Muscle layer of duodenum (tissue), 2 donors: ENCODE data around the gene GPR176.

Experiments used
- H3K27ac ChIP-seq: one replicate; pipeline ENCODE4 v1.7.0; 2013; ENCODE audit warnings: mild to moderate bottlenecking, low read length
- H3K27me3 ChIP-seq: one replicate; pipeline ENCODE4 v1.7.0; 2013; ENCODE audit warnings: low read depth, mild to moderate bottlenecking, control low read depth, low read length
- H3K36me3 ChIP-seq, 2 donors: one replicate each; pipeline ENCODE4 v1.7.0; 2013; ENCODE audit warnings: low read length in 2 of 2, control low read depth in 1 of 2, mild to moderate bottlenecking in 1 of 2; ENCODE audit not compliant: insufficient read depth in 2 of 2, control insufficient read depth in 1 of 2
- H3K4me1 ChIP-seq, 2 donors: one replicate each; pipeline ENCODE4 v1.7.0; 2013; ENCODE audit warnings: low read length in 2 of 2, mild to moderate bottlenecking in 2 of 2, control low read depth in 1 of 2, moderate library complexity in 1 of 2; ENCODE audit not compliant: insufficient read depth in 2 of 2, control insufficient read depth in 1 of 2
- H3K4me3 ChIP-seq, 2 donors: one replicate each; pipeline ENCODE4 v1.7.0; 2013; ENCODE audit warnings: low read length in 2 of 2, low read depth in 1 of 2, mild to moderate bottlenecking in 1 of 2
- H3K9me3 ChIP-seq, 2 donors: one replicate each; pipeline ENCODE4 v1.7.0; 2013; ENCODE audit warnings: low read length in 2 of 2, control low read depth in 1 of 2, mild to moderate bottlenecking in 1 of 2; ENCODE audit not compliant: control insufficient read depth in 1 of 2
- donor health status: healthy.

Gene GPR176

DNA sequence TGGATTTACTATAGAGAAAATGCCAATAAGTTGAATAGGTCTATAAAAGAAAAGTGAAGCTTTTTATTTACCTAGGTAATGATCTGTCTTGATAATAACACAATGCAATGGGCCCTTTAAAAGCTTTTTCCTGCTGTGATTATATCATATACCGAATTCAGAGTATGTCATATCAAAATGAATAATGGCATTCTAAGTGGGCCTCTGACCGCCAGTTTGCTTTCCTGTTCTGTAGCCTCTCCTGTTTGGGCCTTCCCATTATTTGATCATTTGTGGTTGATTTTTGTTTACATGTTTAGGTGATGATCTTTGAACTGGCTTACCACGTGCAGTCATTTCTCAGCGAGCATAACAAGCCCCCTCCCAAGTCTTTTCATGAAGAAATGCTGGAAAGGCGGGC is 28.8 kb upstream of the GPR176 start:
- H3K27me3 ChIP-seq, result no peaks in the 10 kb centered on the region
- no peak overlapping the region for H3K4me3 ChIP-seq
- H3K36me3 ChIP-seq, result peaks cover 41 to 46% of the 10 kb centered on the region in 2 donors
- H3K9me3 ChIP-seq, result no peaks in the 10 kb centered on the region
- H3K4me1 ChIP-seq, result no peaks in the 10 kb centered on the region
- no peak overlapping the region for H3K27ac ChIP-seq

DNA sequence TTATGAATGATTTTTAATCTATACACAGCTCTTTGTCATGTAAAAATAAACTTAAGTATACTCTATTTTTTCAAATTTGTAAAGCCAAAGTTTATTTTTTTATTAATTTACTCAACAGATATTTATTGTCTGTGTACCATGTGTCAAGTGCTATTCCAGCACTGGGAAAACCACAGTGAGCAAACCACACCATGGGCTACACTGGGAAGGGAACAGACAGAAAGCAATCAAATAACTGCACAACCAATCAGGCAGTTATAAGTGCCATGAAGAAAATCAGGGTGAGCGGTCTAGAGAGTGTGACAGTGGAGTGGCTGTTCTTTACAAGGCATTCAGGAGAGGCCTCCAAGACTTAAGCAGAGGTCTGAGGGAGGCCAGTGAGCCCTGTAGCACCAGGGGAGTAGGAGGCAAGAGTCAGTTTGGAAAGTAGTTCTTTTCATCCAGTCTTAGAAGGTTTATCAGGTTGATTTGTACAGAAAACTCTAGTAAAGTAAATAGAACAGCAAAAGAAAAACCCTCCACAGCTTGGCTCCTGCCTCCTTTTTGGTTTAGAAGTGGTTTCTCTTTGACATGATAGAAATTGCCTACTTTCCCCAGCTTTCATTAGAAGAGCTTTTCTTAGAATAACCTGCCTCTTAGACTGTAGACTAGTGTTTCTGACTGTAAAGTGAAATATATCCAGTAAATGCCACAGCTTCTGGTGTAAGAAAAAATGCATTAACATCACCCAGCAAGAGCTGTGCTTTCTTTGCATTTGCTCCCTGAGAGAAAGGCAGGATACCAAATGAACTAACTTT is 27.5 kb upstream of the GPR176 start:
- peaks cover 35 to 44% of the 10 kb centered on the region in 2 donors for H3K36me3 ChIP-seq
- H3K4me3 ChIP-seq, result no peak overlapping the region
- no peaks in the 10 kb centered on the region for H3K4me1 ChIP-seq
- H3K9me3 ChIP-seq, result no peaks in the 10 kb centered on the region
- H3K27ac ChIP-seq, result no peak overlapping the region
- H3K27me3 ChIP-seq, result no peaks in the 10 kb centered on the region

DNA sequence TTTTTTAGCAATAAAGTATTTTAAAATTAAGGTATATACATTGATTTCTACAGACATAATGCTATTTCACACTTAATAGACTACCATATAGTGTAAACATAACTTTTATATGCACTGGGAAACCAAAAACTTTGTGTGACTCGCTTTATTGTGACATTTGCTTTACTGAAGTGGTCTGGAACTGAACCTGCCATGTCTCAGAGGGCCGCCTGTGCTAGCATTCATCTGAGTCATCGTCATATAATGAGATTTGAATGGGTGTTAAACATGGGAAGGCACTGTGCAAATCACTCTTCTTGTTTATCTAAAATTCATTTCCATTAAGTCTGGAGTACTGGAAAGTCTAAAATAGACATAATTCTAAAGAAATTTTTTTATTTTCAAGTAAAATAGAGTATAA is 26.8 kb upstream of the GPR176 start:
- peaks cover 30 to 44% of the 10 kb centered on the region in 2 donors for H3K36me3 ChIP-seq

DNA sequence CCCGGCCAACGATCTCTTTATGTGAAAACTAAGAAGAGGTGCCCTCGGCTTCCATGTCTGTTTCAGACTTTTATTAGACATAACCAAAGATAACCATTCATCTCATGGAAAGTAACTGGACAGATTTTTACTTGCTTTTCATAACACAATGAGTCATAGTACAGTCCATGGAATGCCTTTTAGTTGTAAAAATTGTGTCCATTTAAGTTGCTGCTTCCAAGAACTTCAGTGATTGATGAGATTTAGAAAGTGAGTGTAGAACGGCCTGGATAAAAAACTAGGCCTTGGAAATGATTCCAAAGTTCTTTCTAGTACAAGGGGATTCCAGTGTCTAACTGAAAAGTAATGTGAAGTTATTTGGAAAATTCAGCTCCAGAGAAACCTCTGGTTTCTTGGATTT is 24.7 kb upstream of the GPR176 start:
- no peaks in the 10 kb centered on the region for H3K27me3 ChIP-seq
- H3K27ac ChIP-seq, result no peak overlapping the region
- H3K4me1 ChIP-seq, result no peaks in the 10 kb centered on the region
- H3K36me3 ChIP-seq, result peaks cover 21 to 40% of the 10 kb centered on the region in 2 donors
- H3K9me3 ChIP-seq, result no peaks in the 10 kb centered on the region
- H3K4me3 ChIP-seq, result no peak overlapping the region

More for the DNA sequence above, 26.8 kb upstream of the GPR176 start:
- H3K27ac ChIP-seq, result no peak overlapping the region
- no peaks in the 10 kb centered on the region for H3K27me3 ChIP-seq
- H3K4me1 ChIP-seq, result no peaks in the 10 kb centered on the region
- H3K9me3 ChIP-seq, result no peaks in the 10 kb centered on the region
- no peak overlapping the region for H3K4me3 ChIP-seq

DNA sequence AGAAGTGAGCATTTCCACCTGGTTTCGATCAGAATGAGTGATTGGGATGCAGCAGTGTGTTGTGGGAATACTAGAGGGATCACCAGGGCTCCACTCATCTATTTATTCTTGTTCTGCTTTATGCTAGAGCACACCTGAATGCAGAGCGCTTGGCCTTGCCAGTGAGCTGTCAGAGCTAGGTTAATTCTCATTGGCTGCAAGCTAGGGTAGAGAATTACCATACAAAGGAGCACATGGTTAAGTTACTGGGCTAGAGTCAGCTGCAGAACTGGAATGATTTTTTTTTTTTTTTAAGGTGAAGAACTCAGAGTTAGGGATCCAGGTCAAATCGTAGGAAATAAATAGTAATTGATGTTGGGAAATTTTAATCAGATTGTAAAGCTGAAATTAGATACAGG is 22.7 kb upstream of the GPR176 start:
- no peaks in the 10 kb centered on the region for H3K27me3 ChIP-seq
- H3K27ac ChIP-seq, result no peak overlapping the region
- H3K4me1 ChIP-seq, result no peaks in the 10 kb centered on the region
- H3K9me3 ChIP-seq, result no peaks in the 10 kb centered on the region
- H3K36me3 ChIP-seq, result peaks cover 14 to 38% of the 10 kb centered on the region in 2 donors
- H3K4me3 ChIP-seq, result no peak overlapping the region

DNA sequence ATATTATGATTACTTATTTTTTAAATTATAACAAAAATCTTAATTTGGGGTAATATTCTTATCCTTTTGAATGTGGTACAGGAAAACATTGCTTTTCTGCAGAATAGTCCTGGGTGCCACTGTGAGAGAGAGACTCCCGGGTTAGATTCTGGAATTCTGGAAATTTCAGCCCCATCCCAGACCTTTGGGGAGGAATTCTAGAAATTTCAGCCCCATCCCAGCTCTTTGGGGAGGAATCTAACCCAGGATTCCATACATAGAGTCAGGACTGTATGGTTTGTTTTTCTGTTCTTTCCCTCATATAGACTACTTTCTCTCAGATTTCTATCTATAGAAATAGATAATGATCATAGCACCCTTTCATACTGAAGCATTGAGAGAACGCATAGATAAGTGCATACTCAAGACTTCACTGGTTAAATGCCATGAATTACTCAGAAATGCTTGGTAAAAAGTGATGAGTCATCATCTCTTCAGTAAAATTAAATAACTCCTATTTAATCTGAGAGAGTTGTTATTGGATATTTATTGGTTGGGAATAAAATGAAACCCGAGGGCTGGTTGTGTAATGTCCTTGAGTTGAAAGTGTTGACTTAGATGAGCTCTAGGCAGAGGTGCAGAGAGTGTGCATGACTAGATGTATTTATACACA is 22.2 kb upstream of the GPR176 start:
- Histone ChIP-seq H3K4me3 (no peak overlapping the region), H3K4me1 (peaks cover 0 to 4% of the 10 kb centered on the region in 2 donors), H3K27ac (no peak overlapping the region), H3K9me3 (no peaks in the 10 kb centered on the region), H3K36me3 (peaks cover 10 to 33% of the 10 kb centered on the region in 2 donors), H3K27me3 (no peaks in the 10 kb centered on the region)

DNA sequence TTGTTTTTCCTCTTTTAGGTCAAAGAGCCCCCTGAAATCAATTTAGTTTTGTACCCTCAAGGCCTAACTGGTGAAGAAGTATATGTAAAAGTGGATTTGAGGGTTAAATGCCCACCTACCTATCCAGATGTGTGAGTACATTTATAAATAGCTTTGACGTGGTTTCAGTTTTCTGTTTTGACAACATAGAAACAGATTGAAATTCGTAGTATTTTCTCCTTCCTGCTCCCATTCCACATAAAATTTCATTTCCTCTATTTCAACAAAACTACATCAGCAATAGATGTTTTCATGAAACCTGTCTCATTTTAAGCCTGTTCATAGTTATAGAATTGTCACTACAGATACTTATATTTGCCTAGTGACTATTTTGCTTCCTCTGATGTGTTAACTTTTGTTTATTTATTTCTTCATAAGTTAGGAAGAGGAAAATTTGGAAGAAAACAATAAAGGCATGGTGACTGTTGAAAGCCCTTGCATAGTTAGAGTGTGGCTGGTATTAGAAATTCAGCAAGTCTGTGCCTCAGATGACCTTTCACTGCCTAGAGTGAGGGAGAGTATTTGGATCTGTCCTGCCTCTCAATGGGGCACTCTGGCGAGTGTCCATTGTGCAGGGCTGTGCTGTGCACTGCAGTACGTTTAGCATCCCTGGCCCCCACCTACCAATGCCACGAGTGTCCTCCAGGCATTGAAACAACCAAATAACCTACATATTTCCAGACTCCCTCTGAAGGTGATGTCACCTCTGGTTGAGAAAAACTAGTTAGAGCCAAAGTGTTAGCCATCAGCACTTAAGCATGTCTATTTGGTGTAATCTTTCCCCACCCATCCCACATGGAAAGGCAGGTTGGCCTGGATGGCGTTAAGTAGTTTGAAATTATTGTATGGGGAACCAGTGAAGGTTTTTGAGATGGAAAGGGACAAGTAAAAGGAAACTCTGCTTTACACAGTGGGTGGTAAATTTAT is 19.7 kb upstream of the GPR176 start:
- Histone ChIP-seq H3K9me3 (no peaks in the 10 kb centered on the region), H3K4me3 (no peak overlapping the region), H3K36me3 (peaks cover 0 to 15% of the 10 kb centered on the region in 2 donors), H3K4me1 (peaks cover 0 to 25% of the 10 kb centered on the region in 2 donors), H3K27ac (no peak overlapping the region), H3K27me3 (no peaks in the 10 kb centered on the region)

DNA sequence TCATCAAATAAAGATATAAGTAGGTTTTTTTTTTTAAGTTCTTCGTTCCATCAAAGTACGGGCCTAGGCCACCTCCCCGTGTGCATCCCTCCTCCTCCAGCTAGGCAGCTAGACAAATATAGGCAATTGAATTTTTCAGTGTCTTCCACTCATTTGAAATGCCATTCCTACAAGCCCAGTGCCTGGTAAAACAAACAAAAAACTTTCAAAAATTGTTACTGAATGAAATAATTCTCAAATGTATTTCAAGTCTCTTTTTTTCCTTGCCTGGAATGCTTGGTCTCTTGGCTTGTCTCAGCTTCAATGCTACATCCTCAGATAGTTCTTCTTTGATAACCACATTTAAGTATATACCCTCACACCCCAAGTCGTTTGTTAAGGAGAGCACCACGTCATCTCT is 17.6 kb upstream of the GPR176 start:
- H3K9me3 ChIP-seq, result no peaks in the 10 kb centered on the region
- no peaks in the 10 kb centered on the region for H3K27me3 ChIP-seq
- H3K27ac ChIP-seq, result no peak overlapping the region
- H3K4me3 ChIP-seq, result no peak overlapping the region
- H3K4me1 ChIP-seq, result peaks cover 0 to 25% of the 10 kb centered on the region in 2 donors
- H3K36me3 ChIP-seq, result peaks cover 0 to 7% of the 10 kb centered on the region in 2 donors

DNA sequence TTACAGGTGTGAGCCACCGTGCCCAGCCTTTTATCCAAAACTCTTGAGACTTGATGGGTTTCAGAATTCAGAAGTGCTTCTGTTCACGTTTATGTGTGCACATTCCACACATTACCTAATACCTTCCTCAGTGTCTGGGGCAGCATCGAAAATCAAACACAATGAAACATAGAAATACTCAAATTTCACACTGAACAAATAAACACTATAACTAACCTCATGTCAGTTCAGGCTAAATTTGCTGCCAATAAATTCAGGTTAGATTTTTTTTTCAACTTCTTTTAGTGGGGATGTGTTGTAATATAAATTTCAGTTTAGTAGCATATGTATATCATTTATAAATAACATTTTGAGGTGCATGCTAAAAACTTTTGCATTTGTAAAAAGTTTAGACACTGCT is 16.6 kb upstream of the GPR176 start:
- no peak overlapping the region for H3K4me3 ChIP-seq
- H3K27me3 ChIP-seq, result no peaks in the 10 kb centered on the region
- no peak overlapping the region for H3K27ac ChIP-seq
- peaks cover 0 to 25% of the 10 kb centered on the region in 2 donors for H3K4me1 ChIP-seq
- no peaks in the 10 kb centered on the region for H3K9me3 ChIP-seq
- H3K36me3 ChIP-seq, result peaks cover 0 to 7% of the 10 kb centered on the region in 2 donors

DNA sequence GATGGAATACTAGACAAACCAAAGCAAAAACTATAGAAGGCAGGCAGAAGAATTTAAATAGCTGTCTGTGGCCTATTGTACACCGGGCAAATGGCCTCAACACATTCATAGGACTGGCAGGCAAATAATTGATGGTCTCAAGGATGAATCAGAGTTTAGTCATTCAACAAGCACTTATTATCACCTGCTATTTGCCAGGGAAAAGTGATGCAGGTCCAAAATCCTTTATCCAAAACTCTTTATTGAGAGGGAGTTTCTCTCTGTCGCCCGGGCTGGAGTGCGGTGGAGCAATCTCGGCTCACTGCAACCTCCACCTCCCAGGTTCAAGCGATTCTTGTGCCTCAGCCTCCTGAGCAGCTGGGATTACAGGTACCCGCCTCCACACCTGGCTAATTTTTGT is 16.1 kb upstream of the GPR176 start:
- H3K9me3 ChIP-seq, result no peaks in the 10 kb centered on the region
- no peaks in the 10 kb centered on the region for H3K27me3 ChIP-seq
- peaks cover 0 to 25% of the 10 kb centered on the region in 2 donors for H3K4me1 ChIP-seq
- no peak overlapping the region for H3K4me3 ChIP-seq
- H3K36me3 ChIP-seq, result peaks cover 0 to 7% of the 10 kb centered on the region in 2 donors
- H3K27ac ChIP-seq, result no peak overlapping the region

DNA sequence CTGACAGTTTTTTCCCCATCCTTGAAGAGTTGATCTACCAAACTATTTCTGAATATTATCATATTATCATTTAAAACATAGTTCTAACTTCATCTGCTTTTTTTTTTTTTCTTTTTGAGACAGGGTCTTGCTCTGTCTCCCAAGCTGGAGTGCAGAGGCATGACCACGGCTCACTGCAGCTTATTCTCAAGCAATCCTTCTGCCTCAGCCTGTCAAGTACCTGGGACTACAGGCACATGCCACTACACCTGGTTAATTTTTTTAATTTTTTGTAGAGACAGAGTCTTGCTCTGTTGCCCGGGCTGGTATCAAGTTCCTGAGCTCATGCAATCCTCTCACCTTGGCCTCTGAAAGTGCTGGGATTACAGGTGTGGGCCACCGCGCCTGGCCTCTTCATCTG is 15.2 kb upstream of the GPR176 start:
- H3K9me3 ChIP-seq, result no peaks in the 10 kb centered on the region
- H3K36me3 ChIP-seq, result no peaks in the 10 kb centered on the region
- no peaks in the 10 kb centered on the region for H3K27me3 ChIP-seq
- peaks cover 0 to 25% of the 10 kb centered on the region in 2 donors for H3K4me1 ChIP-seq
- H3K4me3 ChIP-seq, result peak overlapping the region in 1 of 2 donors; percentile 91
- H3K27ac ChIP-seq, result no peak overlapping the region
